ENCODE results near the gene CCDC127. TPM values are rescaled to one million over a fixed set of nuclear protein-coding genes. Genes with fewer than 3 reads are reported as not detected.
"Not testable (repeated sequence)": the region's sequence is repeated elsewhere in the genome, so short reads cannot be mapped to it uniquely, and the experiment has no call there.

CCDC127 gene
- total RNA-seq, result 1 to 10 TPM in 3 of 4 donors, under 1 TPM in 1; 0.97 to 4.2 (median 1.9) TPM

GRCh38 chr5:217494-218456 is at the start of gene CCDC127, which contains the start of gene SDHA:
Gene CCDC127 (minus strand): TSS chr5:218153. CDS start chr5:216849, 1,304 bp downstream.
Gene SDHA (plus strand): TSS chr5:218320. CDS start chr5:218356, 36 bp downstream.
- TF ChIP-seq POLR2A (IDR thresholded peaks at IDR 0.05) (peak in 3 of 4 donors; percentile 84 to 95 (median 87)), CTCF (IDR thresholded peaks at IDR 0.05) (peak in 3 of 6 experiments; percentile 5 to 47 (median 17))
- Histone ChIP-seq H3K4me3 (peak within 1 kb of the TSS; percentile 63 to 100 (median 86)), H3K4me1 (peaks cover 5 to 63% (median 24%) of the 10 kb centered on the region in 3 donors), H3K36me3 (peaks cover 0 to 16% (median 0%) of the 10 kb centered on the region in 3 donors), H3K27ac (peak within 1 kb of the TSS; percentile 83 to 93 (median 89))
- 0 to 4% methylated on average over 12 to 17 of the region's 75 CpGs for WGBS, 2 donors
- H3K9me3 ChIP-seq; H3K27me3 ChIP-seq; intact Hi-C loops (cut with DNase I): not testable (repeated sequence)
- peak; percentile 65 for DNase-seq

DNA sequence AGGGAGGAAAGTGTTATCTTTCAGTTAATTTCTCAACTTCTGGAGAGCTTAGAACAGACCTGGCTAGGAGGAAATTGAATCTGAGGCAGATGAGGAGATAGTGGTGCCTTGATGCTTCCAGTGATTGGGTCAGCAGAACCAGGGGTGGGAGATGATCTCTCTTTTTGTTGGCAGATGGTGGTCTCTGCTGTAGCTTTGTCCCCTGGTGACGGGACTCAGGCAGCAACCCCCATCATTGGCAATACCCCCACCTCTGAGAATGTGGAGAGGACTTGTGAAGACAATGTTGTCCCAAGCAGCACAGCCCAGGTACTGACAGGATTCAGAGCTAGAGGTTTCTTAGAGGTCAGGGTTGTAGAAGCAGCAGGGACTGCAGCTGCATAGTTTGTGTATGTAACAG is 49.8 kb upstream of the CCDC127 start:
- peaks cover 0 to 27% (median 0%) of the 10 kb centered on the region in 3 donors for H3K36me3 ChIP-seq
- no peak overlapping the region for H3K4me3 ChIP-seq
- DNase-seq, result no peak
- no peaks in the 10 kb centered on the region for H3K9me3 ChIP-seq
- H3K27me3 ChIP-seq, result no peaks in the 10 kb centered on the region
- TF ChIP-seq CTCF (IDR thresholded peaks at IDR 0.05) (no peak), POLR2A (IDR thresholded peaks at IDR 0.05) (no peak)
- intact Hi-C loops (cut with DNase I), result no loop called here
- H3K27ac ChIP-seq, result no peak overlapping the region
- peaks cover 1 to 15% (median 1%) of the 10 kb centered on the region in 3 donors for H3K4me1 ChIP-seq
- 100% methylated on average over 1 of the region's 1 CpG; no CpG with 5 or more reads in 1 of the 2 donors for WGBS, 2 donors

DNA sequence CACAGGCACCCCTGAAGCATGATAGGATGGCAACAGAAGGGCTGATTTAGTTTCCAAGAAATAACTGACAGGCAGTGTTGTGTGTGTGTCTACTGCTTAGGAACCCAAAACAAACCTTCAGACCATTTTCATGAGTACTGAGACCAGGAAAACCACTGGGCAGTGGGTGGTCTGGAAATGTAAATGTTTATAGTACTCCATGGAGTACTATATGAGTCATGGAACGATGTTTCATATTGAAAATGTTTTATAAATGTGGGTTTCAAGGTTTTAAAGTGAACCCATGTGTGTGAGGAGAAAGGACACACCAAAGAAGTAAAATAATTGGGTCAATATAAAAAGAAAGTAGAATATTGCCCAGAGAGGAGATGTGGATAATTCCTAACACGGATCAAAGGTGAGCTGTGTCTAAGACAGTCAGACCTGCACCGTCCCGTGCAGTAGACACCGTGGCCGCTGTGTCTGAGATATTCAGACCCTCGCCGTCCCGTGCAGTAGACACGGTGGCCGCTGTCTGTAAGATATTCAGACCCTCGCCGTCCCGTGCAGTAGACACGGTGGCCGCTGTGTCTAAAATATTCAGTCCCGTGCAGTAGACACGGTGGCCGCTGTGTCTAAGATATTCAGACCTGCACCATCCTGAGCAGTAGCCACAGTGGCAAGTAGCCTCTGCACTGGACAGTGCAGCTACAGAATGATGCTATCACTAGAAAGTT is 48.5 kb upstream of the CCDC127 start:
- H3K4me3 ChIP-seq; intact Hi-C loops (cut with DNase I); H3K9me3 ChIP-seq; DNase-seq; H3K27me3 ChIP-seq; H3K27ac ChIP-seq: not testable (repeated sequence)
- WGBS, 2 donors, result 90% methylated on average over 14 of the region's 19 CpGs
- H3K36me3 ChIP-seq, result peaks cover 0 to 32% (median 0%) of the 10 kb centered on the region in 3 donors
- H3K4me1 ChIP-seq, result peaks cover 0 to 12% (median 0%) of the 10 kb centered on the region in 3 donors

- H3K27ac ChIP-seq, result peak overlapping the region; percentile 4 to 59 (median 32)
- DNase-seq, result no peak
Measured at GRCh38 chr5:264338-264737, 46.4 kb upstream of the CCDC127 start.

DNA sequence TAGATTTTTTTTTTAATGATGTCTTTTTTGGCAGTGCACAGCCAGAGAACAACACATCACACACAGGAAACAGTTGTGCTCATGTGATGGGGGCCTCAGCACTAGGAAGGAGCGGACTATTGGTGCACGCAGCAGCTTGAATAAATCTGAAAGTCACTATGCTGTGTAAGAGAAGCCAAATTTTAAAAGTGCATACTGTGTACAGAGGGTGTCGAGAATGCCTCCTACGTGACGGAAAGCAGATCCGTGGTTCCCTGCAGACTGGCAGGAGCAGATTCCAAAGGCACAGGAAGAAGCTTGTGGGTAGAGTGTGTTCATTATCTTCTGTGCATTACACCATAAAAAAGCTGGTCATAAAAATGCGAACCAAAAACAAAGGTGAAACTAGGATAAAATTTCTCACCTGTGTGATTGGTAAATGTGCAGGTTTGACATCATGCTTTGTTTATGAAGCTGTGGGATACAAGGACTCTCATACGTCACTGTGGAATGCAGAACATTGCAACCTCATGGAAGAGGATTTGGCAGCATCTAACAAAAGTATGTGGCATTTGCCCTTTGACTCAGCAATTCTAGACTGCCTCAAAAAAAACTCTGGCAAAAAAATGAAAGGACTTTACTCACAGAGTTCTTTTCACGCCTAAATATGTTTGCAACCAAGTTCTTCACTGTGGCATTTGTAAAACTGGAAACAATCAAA is 45.5 kb upstream of the CCDC127 start:
- 69 to 77% methylated on average over 9 of the region's 9 CpGs for WGBS, 2 donors
- peak overlapping the region in 2 of 4 donors; percentile 34 to 59 for H3K27ac ChIP-seq
- DNase-seq, result not testable (repeated sequence)

More at GRCh38 chr5:264338-264737, 46.4 kb upstream of the CCDC127 start:
- no peak for TF ChIP-seq CTCF (IDR thresholded peaks at IDR 0.05)
- no peak for TF ChIP-seq POLR2A (IDR thresholded peaks at IDR 0.05)
- Histone ChIP-seq H3K9me3 (no peaks in the 10 kb centered on the region), H3K27me3 (no peaks in the 10 kb centered on the region), H3K36me3 (peaks cover 0 to 36% (median 0%) of the 10 kb centered on the region in 3 donors), H3K4me3 (no peak overlapping the region), H3K4me1 (peaks cover 0 to 6% (median 0%) of the 10 kb centered on the region in 3 donors)
- intact Hi-C loops (cut with DNase I), result no loop called here
- WGBS, 2 donors, result 88 to 90% methylated on average over 5 to 6 of the region's 10 CpGs

More for the DNA sequence above, 45.5 kb upstream of the CCDC127 start:
- H3K4me1 ChIP-seq; H3K27me3 ChIP-seq; intact Hi-C loops (cut with DNase I); H3K9me3 ChIP-seq; H3K4me3 ChIP-seq: not testable (repeated sequence)
- peaks cover 0 to 45% (median 2%) of the 10 kb centered on the region in 3 donors for H3K36me3 ChIP-seq
